Loucy (cell line): Measurements from ENCODE around the gene FAT1.

Source experiments
- EZH2phosphoT487 ChIP-seq: fragments of 200-600 bp; IDR thresholded peaks from 2 replicates; pipeline ENCODE4 v1.6.1; 2018; ENCODE audit warnings: antibody characterized with exemption, mild to moderate bottlenecking, moderate library complexity, borderline replicate concordance
- TF ChIP-seq, protein P1 (sequence below): fragments of 200-600 bp; sonication (generic); conservative IDR thresholded peaks from 2 replicates; pipeline ENCODE4 v1.5.1; 2014; ENCODE audit warnings: mild to moderate bottlenecking, antibody characterized with exemption, low read length

- TF ChIP-seq, protein P1, sequence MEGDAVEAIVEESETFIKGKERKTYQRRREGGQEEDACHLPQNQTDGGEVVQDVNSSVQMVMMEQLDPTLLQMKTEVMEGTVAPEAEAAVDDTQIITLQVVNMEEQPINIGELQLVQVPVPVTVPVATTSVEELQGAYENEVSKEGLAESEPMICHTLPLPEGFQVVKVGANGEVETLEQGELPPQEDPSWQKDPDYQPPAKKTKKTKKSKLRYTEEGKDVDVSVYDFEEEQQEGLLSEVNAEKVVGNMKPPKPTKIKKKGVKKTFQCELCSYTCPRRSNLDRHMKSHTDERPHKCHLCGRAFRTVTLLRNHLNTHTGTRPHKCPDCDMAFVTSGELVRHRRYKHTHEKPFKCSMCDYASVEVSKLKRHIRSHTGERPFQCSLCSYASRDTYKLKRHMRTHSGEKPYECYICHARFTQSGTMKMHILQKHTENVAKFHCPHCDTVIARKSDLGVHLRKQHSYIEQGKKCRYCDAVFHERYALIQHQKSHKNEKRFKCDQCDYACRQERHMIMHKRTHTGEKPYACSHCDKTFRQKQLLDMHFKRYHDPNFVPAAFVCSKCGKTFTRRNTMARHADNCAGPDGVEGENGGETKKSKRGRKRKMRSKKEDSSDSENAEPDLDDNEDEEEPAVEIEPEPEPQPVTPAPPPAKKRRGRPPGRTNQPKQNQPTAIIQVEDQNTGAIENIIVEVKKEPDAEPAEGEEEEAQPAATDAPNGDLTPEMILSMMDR = no peak
- TF ChIP-seq EZH2phosphoT487 = no peak
These were observed 16.1 kb downstream of the FAT1 start for GRCh38 chr4:186707574-186707973.
